HG03575 (cell line): ENCODE results near the gene PMM2.

Source experiments
- ATAC-seq: cut with Tn5 transposase; IDR thresholded peaks from one replicate; pipeline ENCODE4 v1.9.1; 2021; ENCODE audit not compliant: unreplicated experiment, insufficient number of reproducible peaks, low FRiP score; ENCODE audit errors: extremely low read depth

PMM2 gene

DNA sequence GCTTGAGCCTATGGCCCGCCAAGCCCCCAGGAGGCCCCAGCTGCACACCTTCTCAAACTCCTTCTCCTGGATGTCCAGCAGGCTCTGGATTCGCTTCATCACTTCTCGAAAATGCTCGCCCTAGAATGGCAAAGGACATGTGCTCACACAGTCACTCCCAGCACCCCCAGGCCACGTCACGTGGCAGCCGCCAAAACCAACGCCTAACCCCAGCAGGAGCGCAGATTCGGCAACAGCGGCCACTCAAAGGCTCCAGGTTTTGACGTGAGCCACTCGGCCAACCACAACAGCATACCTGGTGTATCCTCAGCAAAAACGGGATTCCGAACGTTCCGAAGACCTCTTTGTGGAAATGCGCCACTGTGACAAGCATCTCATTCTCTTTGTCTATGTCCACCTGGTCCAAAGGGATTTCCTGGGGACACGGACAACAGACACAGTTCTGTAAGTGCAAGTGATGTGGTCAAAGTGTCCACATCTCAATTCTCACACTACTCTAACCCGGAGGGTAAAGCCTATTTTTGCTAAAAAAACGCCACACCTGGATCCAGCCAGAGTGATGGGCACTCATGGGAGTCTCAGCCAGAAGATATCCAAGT, 97.2 kb downstream of the PMM2 start:
- ATAC-seq: no peak

DNA sequence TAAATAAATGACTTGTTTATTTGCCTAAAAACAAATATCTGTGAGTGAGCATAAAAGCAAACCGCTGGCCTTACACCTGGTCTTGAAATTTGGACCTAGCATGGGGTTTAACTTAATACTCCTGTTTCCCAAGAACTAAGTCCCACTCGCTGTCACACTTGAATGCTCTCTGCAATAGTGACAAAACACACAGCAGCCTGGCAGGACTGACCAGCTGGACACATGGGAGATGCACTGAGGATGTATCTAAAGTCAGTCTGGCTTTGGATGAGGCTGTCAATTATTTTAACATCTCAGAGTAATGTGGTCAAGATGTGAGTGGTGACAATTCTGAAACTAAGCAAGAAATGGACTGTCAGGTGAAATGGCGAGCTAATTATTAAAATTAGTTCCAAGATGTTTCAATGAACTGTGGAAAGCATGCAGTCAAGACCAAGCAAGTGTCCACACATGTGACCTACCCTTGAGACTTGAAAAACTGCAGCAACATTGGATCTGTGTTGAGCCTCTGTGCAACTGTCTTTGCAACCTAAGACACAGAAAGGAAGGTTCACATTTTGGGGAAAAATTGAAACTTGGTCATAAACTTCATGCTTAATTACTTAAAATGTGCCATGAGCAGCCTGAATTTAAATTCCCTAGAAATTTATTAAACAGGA, 101.2 kb downstream of the PMM2 start:
- ATAC-seq: no peak
